ENCODE results near the gene CD3D.

- TF ChIP-seq CTCF (conservative IDR thresholded peaks at IDR 0.05; ENCODE audit: low read depth, low read length), result peak; percentile 92
- TF ChIP-seq EZH2 (IDR thresholded peaks at IDR 0.05; ENCODE audit: low read length, unreplicated experiment), result no peak
- TF ChIP-seq EZH2phosphoT487 (IDR thresholded peaks at IDR 0.05; ENCODE audit: borderline replicate concordance, low read length), result no peak
Measured at GRCh38 chr11:118290923-118291322, 51.6 kb downstream of the CD3D start.

All from PC-3 (cell line).